Erythroblast (primary cell): Measurements from ENCODE around the gene FERMT2.

Experiments
- GATA1 ChIP-seq: IDR thresholded peaks from 2 replicates; pipeline ENCODE4 v1.6.1; 2011; ENCODE audit warnings: low read depth, mild to moderate bottlenecking, control low read depth, low read length, moderate library complexity
- POLR2A ChIP-seq: IDR thresholded peaks from 2 replicates; pipeline ENCODE4 v1.6.1; 2011; ENCODE audit warnings: mild to moderate bottlenecking, low read length

GRCh38 chr14:52860910-52861309 is 89.9 kb downstream of the FERMT2 start:
- TF ChIP-seq POLR2A (no peak), GATA1 (no peak)
